ENCODE results near the gene MARK1. TPM values are rescaled to one million over a fixed set of nuclear protein-coding genes. Genes with fewer than 3 reads are reported as not detected.

Gene MARK1
- total RNA-seq, 4 donors from 2014 or later, result 11.1 to 12.9 (median 11.9) TPM

DNA sequence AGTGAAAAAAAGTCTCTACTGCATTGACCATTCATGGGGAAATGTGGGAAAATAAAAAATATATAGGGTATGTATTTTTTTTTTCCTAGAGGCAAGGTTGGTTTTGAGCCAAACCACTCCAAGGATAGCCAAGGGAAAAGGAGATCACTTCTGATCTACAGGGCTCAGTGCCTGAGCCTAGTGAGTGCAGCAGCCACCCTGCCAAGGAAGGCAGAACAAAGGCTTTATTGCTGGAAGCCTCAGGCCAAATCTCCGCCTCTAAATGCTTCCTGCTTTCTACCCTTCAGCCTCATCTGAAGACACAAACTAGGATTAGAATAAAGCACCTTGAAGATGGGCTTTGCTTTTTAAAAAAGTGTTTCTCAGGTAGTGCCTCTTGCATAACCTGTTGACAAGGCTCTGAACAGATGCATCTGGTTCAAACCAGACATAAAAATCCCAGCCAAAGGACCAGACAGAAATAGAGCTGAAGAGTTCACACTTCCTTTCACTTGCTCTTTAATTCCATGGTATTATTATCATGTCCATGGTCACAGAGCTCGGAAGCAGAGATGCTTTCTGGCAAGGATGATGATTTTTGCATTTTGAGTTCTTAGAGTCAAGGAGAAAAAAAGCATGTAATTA lies 172.7 kb downstream of the MARK1 start:
- TF ChIP-seq EP300 (IDR thresholded peaks at IDR 0.05), result no peak
- TF ChIP-seq, protein P1, sequence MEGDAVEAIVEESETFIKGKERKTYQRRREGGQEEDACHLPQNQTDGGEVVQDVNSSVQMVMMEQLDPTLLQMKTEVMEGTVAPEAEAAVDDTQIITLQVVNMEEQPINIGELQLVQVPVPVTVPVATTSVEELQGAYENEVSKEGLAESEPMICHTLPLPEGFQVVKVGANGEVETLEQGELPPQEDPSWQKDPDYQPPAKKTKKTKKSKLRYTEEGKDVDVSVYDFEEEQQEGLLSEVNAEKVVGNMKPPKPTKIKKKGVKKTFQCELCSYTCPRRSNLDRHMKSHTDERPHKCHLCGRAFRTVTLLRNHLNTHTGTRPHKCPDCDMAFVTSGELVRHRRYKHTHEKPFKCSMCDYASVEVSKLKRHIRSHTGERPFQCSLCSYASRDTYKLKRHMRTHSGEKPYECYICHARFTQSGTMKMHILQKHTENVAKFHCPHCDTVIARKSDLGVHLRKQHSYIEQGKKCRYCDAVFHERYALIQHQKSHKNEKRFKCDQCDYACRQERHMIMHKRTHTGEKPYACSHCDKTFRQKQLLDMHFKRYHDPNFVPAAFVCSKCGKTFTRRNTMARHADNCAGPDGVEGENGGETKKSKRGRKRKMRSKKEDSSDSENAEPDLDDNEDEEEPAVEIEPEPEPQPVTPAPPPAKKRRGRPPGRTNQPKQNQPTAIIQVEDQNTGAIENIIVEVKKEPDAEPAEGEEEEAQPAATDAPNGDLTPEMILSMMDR (IDR thresholded peaks at IDR 0.05), result no peak
- no peak for TF ChIP-seq POLR2A (IDR thresholded peaks at IDR 0.05)
- no peak overlapping the region for H3K4me3 ChIP-seq
- no peak for DNase-seq (ENCODE audit: low spot score in 2 of 2)
- no peaks in the 10 kb centered on the region for H3K27me3 ChIP-seq
- peaks cover 0 to 21% (median 0%) of the 10 kb centered on the region in 3 donors for H3K36me3 ChIP-seq
- peaks cover 0 to 10% (median 0%) of the 10 kb centered on the region in 4 donors for H3K4me1 ChIP-seq
- H3K27ac ChIP-seq, result no peak overlapping the region
- 15 to 31% methylated on average over 2 of the region's 2 CpGs for WGBS, 2 donors
- H3K9me3 ChIP-seq, result no peaks in the 10 kb centered on the region

DNA sequence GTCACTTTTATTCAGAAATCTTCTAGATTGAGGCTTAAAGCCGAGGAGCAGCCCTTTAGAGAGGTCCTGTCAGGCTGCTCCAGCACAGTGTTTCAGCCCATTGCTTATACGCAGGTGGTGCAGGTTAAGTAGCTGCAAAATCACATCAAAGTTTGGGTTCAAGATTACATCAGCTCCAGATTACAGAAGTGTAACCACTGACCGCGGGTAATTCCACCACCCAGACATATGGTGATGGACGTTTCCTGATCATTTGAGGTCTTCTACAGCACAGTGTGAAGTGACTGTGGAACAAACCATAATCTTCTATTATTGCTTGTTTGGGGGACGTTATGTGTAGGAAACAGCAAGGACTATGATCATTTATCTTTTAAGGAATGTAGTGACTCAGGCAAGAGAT lies 174.0 kb downstream of the MARK1 start:
- peaks cover 0 to 12% (median 0%) of the 10 kb centered on the region in 3 donors for H3K36me3 ChIP-seq
- no peaks in the 10 kb centered on the region for H3K27me3 ChIP-seq
- peaks cover 0 to 10% (median 0%) of the 10 kb centered on the region in 4 donors for H3K4me1 ChIP-seq
- WGBS, 2 donors, result 78 to 81% methylated on average over 6 of the region's 6 CpGs
- TF ChIP-seq EP300 (IDR thresholded peaks at IDR 0.05) (no peak), POLR2A (IDR thresholded peaks at IDR 0.05) (no peak)
- TF ChIP-seq, protein P1 (IDR thresholded peaks at IDR 0.05), result no peak
- no peaks in the 10 kb centered on the region for H3K9me3 ChIP-seq
- no peak overlapping the region for H3K27ac ChIP-seq
- DNase-seq (ENCODE audit: low spot score in 2 of 2), result no peak
- no peak overlapping the region for H3K4me3 ChIP-seq

DNA sequence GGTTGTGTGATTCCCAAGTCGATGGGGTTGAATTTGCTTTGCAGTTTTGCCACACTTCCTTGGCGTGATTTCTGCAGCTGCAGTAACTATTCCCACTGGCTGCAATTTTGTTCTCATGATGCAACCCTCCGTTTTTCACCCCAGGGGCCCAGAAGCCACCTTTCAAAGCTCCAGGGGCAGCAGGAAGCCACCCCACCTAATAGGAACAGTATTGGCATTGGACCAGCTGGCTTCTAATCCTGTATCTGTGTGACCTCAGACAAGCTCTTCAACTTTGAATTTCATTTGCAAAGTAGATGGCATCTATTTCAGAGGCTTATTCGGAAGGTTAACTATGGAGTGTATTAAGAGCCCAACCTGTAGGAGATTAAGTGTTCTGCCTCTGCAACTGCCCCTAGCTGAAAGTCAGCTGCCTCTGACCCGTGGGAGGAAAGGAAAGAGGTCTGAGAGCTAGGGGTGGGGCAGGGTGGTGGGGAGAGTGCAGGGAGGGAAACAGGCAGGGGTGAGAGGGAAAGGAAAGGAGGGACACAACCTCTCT lies 174.9 kb downstream of the MARK1 start:
- no peak for TF ChIP-seq EP300 (IDR thresholded peaks at IDR 0.05)
- TF ChIP-seq POLR2A (IDR thresholded peaks at IDR 0.05), result no peak
- TF ChIP-seq, protein P1 (IDR thresholded peaks at IDR 0.05), result no peak
- Histone ChIP-seq H3K4me1 (peaks cover 0 to 10% (median 0%) of the 10 kb centered on the region in 4 donors), H3K27ac (no peak overlapping the region), H3K27me3 (no peaks in the 10 kb centered on the region), H3K9me3 (no peaks in the 10 kb centered on the region), H3K4me3 (no peak overlapping the region), H3K36me3 (peaks cover 0 to 5% (median 0%) of the 10 kb centered on the region in 3 donors)
- no peak for DNase-seq (ENCODE audit: low spot score in 2 of 2)
- 60 to 61% methylated on average over 5 of the region's 5 CpGs for WGBS, 2 donors

DNA sequence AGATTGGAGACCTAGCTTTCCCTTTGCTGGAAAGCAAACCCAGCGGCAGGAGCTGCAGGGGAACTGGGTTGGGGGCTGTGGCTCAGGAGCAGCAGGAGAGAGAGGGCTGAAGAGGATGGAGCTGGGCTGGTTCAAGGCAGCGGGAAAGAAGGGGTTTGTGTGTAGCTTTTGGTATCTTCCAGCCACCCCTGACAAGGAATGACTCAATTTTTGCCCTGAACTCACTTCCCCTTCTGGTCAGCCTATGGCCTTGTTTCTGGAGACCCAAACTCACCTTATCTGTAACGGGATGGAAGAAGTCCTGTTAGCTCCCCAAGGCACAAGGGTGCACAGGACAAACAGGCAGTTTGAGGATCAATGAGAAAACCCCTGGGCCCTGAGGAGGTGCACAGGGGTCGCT lies 175.4 kb downstream of the MARK1 start:
- no peak overlapping the region for H3K4me3 ChIP-seq
- H3K27ac ChIP-seq, result no peak overlapping the region
- H3K36me3 ChIP-seq, result peaks cover 0 to under 1% (median 0%) of the 10 kb centered on the region in 3 donors
- H3K4me1 ChIP-seq, result peaks cover 0 to 10% (median 0%) of the 10 kb centered on the region in 4 donors
- 81 to 92% methylated on average over 4 of the region's 4 CpGs for WGBS, 2 donors
- H3K27me3 ChIP-seq, result no peaks in the 10 kb centered on the region
- TF ChIP-seq POLR2A (IDR thresholded peaks at IDR 0.05) (no peak), EP300 (IDR thresholded peaks at IDR 0.05) (no peak)
- TF ChIP-seq, protein P1 (IDR thresholded peaks at IDR 0.05), result no peak
- DNase-seq (ENCODE audit: low spot score in 2 of 2), result no peak
- no peaks in the 10 kb centered on the region for H3K9me3 ChIP-seq

DNA sequence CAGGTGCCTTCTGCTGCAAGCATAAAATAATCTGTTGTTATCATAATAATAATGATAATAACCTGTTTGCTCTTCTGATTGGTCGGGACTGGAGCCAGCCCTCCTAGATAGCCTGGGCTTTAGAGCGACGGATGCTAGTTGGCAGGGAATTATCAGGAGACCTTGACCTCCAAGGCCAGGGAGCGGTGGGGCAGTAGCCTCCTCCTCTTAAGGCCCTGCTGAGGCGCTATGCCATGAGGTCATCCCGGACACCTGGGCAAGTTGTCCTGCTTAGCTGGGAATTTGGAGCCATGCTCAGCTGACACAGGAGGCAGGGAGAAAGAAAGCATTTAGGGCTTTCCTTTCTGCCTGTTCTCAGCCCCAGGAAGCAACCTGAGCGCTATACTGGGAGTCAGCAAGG lies 177.8 kb downstream of the MARK1 start:
- Histone ChIP-seq H3K4me1 (peaks cover 0 to 3% (median 0%) of the 10 kb centered on the region in 4 donors), H3K27me3 (no peaks in the 10 kb centered on the region), H3K9me3 (no peaks in the 10 kb centered on the region), H3K27ac (no peak overlapping the region), H3K36me3 (no peaks in the 10 kb centered on the region), H3K4me3 (no peak overlapping the region)
- no peak for TF ChIP-seq POLR2A (IDR thresholded peaks at IDR 0.05)
- DNase-seq (ENCODE audit: low spot score in 2 of 2), result no peak
- WGBS, 2 donors, result 74 to 84% methylated on average over 7 of the region's 7 CpGs

Data from tibial nerve (tissue), 4 donors.